ENCODE data around the gene PRPF8. TPM values are rescaled to one million over a fixed set of nuclear protein-coding genes. Genes with fewer than 3 reads are reported as not detected.

PRPF8 gene
- total and polyA plus RNA-seq, 2 of the 13 experiments (the other 11 are each of a cell fraction or from before 2014, with no cell fraction given) = 112 to 179 TPM

GRCh38 chr17:1606352-1606985 lies 78.2 kb downstream of the PRPF8 start (continued):
- TF ChIP-seq FOXO1 (CRISPR knock-in tag; IDR thresholded peaks at IDR 0.05) (peak; percentile 66), FOXP4 (CRISPR knock-in tag; IDR thresholded peaks at IDR 0.05) (no peak; the same call in 1 of the 2 replicates), ZEB1 (IDR thresholded peaks at IDR 0.05; ENCODE audit: insufficient replicate concordance, low read depth) (no peak), CBX1 (IDR thresholded peaks at IDR 0.05; ENCODE audit: low read depth) (no peak), ZNF205 (CRISPR knock-in tag; IDR thresholded peaks at IDR 0.05) (peak; percentile 61; the same call in 1 of the 2 replicates), SIX1 (CRISPR knock-in tag; IDR thresholded peaks at IDR 0.05; ENCODE audit: borderline replicate concordance) (no peak), MZF1 (CRISPR knock-in tag; IDR thresholded peaks at IDR 0.05; ENCODE audit: borderline replicate concordance) (no peak), ZNF891 (CRISPR knock-in tag; IDR thresholded peaks at IDR 0.05) (no peak), E2F1 (CRISPR knock-in tag; IDR thresholded peaks at IDR 0.05) (no peak), TEAD2 (CRISPR knock-in tag; IDR thresholded peaks at IDR 0.05) (no peak), CHCHD3 (CRISPR knock-in tag; IDR thresholded peaks at IDR 0.05) (no peak), ZNF580 (CRISPR knock-in tag; IDR thresholded peaks at IDR 0.05; ENCODE audit: borderline replicate concordance, low read depth) (0 out of 2 replicates have a peak, but pooled peaks have one; percentile 58), ZNF766 (CRISPR knock-in tag; IDR thresholded peaks at IDR 0.05; ENCODE audit: borderline replicate concordance) (no peak), ZGPAT (CRISPR knock-in tag; IDR thresholded peaks at IDR 0.05) (0 out of 2 replicates have a peak, but pooled peaks have one; percentile 31), ATF7 (IDR thresholded peaks at IDR 0.05) (no peak), ATF7 (CRISPR knock-in tag; IDR thresholded peaks at IDR 0.05) (no peak), ZNF331 (CRISPR knock-in tag; IDR thresholded peaks at IDR 0.05) (peak; percentile 58; the same call in 1 of the 2 replicates), CSRNP1 (CRISPR knock-in tag; IDR thresholded peaks at IDR 0.05) (no peak)
